ENCODE measurements around the gene ACTN4. TPM values are rescaled to one million over a fixed set of nuclear protein-coding genes. Genes with fewer than 3 reads are reported as not detected.

Gene ACTN4
- total and polyA plus RNA-seq, 2 of the 4 experiments (the other 2 are of a cell fraction): 541 to 659 TPM

DNA sequence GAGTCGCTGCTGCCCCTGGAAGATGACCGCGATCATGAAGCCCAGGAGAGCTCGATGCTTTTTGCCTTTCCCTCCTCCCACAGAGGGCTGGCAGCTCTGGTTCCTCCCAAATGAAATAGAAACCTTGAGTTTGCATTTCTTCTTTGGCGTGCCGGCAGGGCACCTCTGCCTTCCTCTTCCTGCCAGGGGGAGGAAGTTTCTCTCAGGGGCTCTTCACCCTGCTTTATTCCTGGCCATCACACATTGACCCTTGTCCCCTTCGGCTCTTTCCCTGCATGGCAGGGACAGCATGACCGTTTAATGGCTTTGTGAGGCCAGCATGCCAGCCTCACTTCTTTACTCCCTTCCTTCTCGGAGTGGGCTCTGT lies 47.9 kb downstream of the ACTN4 start:
- Histone ChIP-seq H3K18ac (ENCODE audit: low read depth, low read length) (no peak overlapping the region), H4K91ac (ENCODE audit: insufficient read depth, low read depth, low read length) (peak overlapping the region; percentile 9; the same call in 1 of the 2 replicates), H4K20me1 (ENCODE audit: insufficient read depth, low read length) (peaks cover 71% of the 10 kb centered on the region), H3K79me1 (ENCODE audit: low read depth in 1 of 2, low read length in 2 of 2) (peaks cover 0 to 93% of the 10 kb centered on the region in 2 experiments; a peak in 3 of 4 replicates), H3K9ac (ENCODE audit: low read depth, low read length) (no peak overlapping the region), H3K14ac (replicated peaks; ENCODE audit: low read depth, low read length) (no peak overlapping the region), H2BK5ac (ENCODE audit: low read depth, low read length, poor library complexity, severe bottlenecking) (peak overlapping the region; percentile 8), H2AK9ac (replicated peaks; ENCODE audit: low read depth, low read length, poor library complexity) (no peak overlapping the region), H4K5ac (ENCODE audit: low read depth, low read length) (no peak overlapping the region), H2BK15ac (ENCODE audit: low read depth, low read length) (no peak overlapping the region; the same call in 2 of the 3 replicates), H3K36me3 (ENCODE audit: control insufficient read depth, insufficient read depth, low read length) (peaks cover 29% of the 10 kb centered on the region), H3K4ac (ENCODE audit: low read depth, low read length) (0 out of 2 replicates have a peak overlapping the region, but pooled peaks have one; percentile 8), H3K9me1 (ENCODE audit: insufficient read depth, low read length) (peaks cover 50% of the 10 kb centered on the region), H2AK5ac (ENCODE audit: low read depth, low read length) (peak overlapping the region; percentile 71), H3K4me3 (ENCODE audit: insufficient read depth, low read depth, low read length) (no peak overlapping the region), H3K56ac (ENCODE audit: extremely low read depth, insufficient read depth, low read length) (no peak overlapping the region), H3K9me3 (ENCODE audit: control insufficient read depth, insufficient read depth, low read length) (no peaks in the 10 kb centered on the region), H3K23ac (ENCODE audit: low read depth, low read length) (peak overlapping the region; percentile 60; the same call in 1 of the 2 replicates), H3K27me3 (ENCODE audit: control insufficient read depth, insufficient read depth, low read length) (no peaks in the 10 kb centered on the region), H4K8ac (ENCODE audit: low read depth in 2 of 2, low read length in 2 of 2) (peak overlapping the region in 1 of 2 experiments; percentile 5; a peak in 1 of 4 replicates), H2BK20ac (ENCODE audit: low read depth, low read length) (no peak overlapping the region), H3K27ac (ENCODE audit: insufficient read depth, low read length) (no peak overlapping the region; the same call in 1 of the 2 replicates), H2AFZ (replicated peaks; ENCODE audit: low read length, poor library complexity) (no peak overlapping the region), H3K4me2 (ENCODE audit: low read depth, low read length) (no peak overlapping the region), H2BK120ac (ENCODE audit: low read depth, low read length) (peak overlapping the region; percentile 18; the same call in 1 of the 2 replicates), H3K4me1 (ENCODE audit: control insufficient read depth, insufficient read depth, low read length) (peaks cover 24% of the 10 kb centered on the region)
- no peak for TF ChIP-seq MAZ (IDR thresholded peaks at IDR 0.05; ENCODE audit: borderline replicate concordance, low read depth, low read length)
- TF ChIP-seq NFE2L2 (IDR thresholded peaks at IDR 0.05; ENCODE audit: low read depth, low read length): no peak
- TF ChIP-seq RCOR1 (IDR thresholded peaks at IDR 0.05; ENCODE audit: insufficient replicate concordance, low read length): no peak
- no peak for TF ChIP-seq MXI1 (IDR thresholded peaks at IDR 0.05; ENCODE audit: borderline replicate concordance, low read depth, low read length)
- TF ChIP-seq FOS (IDR thresholded peaks at IDR 0.05; ENCODE audit: low read depth, low read length): no peak
- TF ChIP-seq, protein P1, sequence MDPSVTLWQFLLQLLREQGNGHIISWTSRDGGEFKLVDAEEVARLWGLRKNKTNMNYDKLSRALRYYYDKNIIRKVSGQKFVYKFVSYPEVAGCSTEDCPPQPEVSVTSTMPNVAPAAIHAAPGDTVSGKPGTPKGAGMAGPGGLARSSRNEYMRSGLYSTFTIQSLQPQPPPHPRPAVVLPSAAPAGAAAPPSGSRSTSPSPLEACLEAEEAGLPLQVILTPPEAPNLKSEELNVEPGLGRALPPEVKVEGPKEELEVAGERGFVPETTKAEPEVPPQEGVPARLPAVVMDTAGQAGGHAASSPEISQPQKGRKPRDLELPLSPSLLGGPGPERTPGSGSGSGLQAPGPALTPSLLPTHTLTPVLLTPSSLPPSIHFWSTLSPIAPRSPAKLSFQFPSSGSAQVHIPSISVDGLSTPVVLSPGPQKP (IDR thresholded peaks at IDR 0.05; ENCODE audit: borderline replicate concordance, low read depth, low read length): no peak
- TF ChIP-seq CTCF (conservative IDR thresholded peaks at IDR 0.05; ENCODE audit: low read depth, low read length): no peak
- no peak for TF ChIP-seq CEBPB (IDR thresholded peaks at IDR 0.05; ENCODE audit: low read depth, low read length)
- no peak for TF ChIP-seq MAFK (IDR thresholded peaks at IDR 0.05; ENCODE audit: low read depth, low read length)
- no peak for TF ChIP-seq RAD21 (IDR thresholded peaks at IDR 0.05; ENCODE audit: low read length)
- no peak for TF ChIP-seq SMC3 (IDR thresholded peaks at IDR 0.05; ENCODE audit: low read depth, low read length)
- no peak for TF ChIP-seq POLR2A (IDR thresholded peaks at IDR 0.05; ENCODE audit: low read depth, low read length)
- TF ChIP-seq CHD1 (IDR thresholded peaks at IDR 0.05; ENCODE audit: low read depth, low read length): no peak
- 93% methylated on average over 5 of the region's 9 CpGs; no CpG with 5 or more reads in 1 of the 2 experiments for WGBS, 2 experiments (ENCODE audit: extremely low coverage in 2 of 2, insufficient read length in 1 of 2)
- CTCF ChIA-PET: no interaction called here
- in situ Hi-C loops (cut with MboI; ENCODE audit: low sequenced_read_pairs) (no loop called here), intact Hi-C loops (cut with micrococcal nuclease) (no loop called here), dilution Hi-C loops (cut with HindIII; ENCODE audit: low sequenced_read_pairs, unreplicated experiment) (no loop called here)
- no TSS peak for BruUV-seq (replicated peaks)
- no peak for ATAC-seq (ENCODE audit: low read depth)
- no peak for DNase-seq
- POLR2A ChIA-PET (ENCODE audit: unreplicated experiment): no interaction called here

All from IMR-90 (cell line).